Measurements from ENCODE around the gene KLHL22. TPM values are rescaled to one million over a fixed set of nuclear protein-coding genes. Genes with fewer than 3 reads are reported as not detected.

Gene KLHL22
- total RNA-seq, 6 donors from 2014 or later, result 17.5 to 48.2 (median 22.7) TPM

- Histone ChIP-seq H3K4me1 (peaks cover 44 to 56% (median 46%) of the 10 kb centered on the region in 4 donors), H3K27ac (peak overlapping the region; percentile 62 to 82 (median 78)), H3K9me3 (no peaks in the 10 kb centered on the region), H3K36me3 (peaks cover 7 to 32% (median 16%) of the 10 kb centered on the region in 4 donors), H3K4me3 (no peak overlapping the region), H3K27me3 (no peaks in the 10 kb centered on the region)
- 80 to 88% methylated on average over 8 to 11 of the region's 11 CpGs for WGBS, 2 donors
- no peak for TF ChIP-seq POLR2A (IDR thresholded peaks at IDR 0.05)
- TF ChIP-seq CTCF (IDR thresholded peaks at IDR 0.05), result no peak
- TF ChIP-seq POLR2AphosphoS5 (IDR thresholded peaks at IDR 0.05), result no peak
- TF ChIP-seq EP300 (IDR thresholded peaks at IDR 0.05), result no peak
- ATAC-seq (ENCODE audit: low FRiP score in 2 of 2), result no peak
- DNase-seq, result no peak
Measured at GRCh38 chr22:20533095-20533878, 37.7 kb upstream of the KLHL22 start.

GRCh38 chr22:20532256-20532993, 36.8 kb upstream of the KLHL22 start:
- peaks cover 44 to 51% (median 47%) of the 10 kb centered on the region in 4 donors for H3K4me1 ChIP-seq
- peak overlapping the region; percentile 62 to 82 (median 78) for H3K27ac ChIP-seq
- H3K9me3 ChIP-seq, result no peaks in the 10 kb centered on the region
- DNase-seq (no peak), ATAC-seq (ENCODE audit: low FRiP score in 2 of 2) (no peak)
- H3K36me3 ChIP-seq, result peaks cover 3 to 32% (median 15%) of the 10 kb centered on the region in 4 donors
- H3K4me3 ChIP-seq, result no peak overlapping the region
- TF ChIP-seq POLR2AphosphoS5 (IDR thresholded peaks at IDR 0.05) (no peak), CTCF (IDR thresholded peaks at IDR 0.05) (no peak), EP300 (IDR thresholded peaks at IDR 0.05) (no peak), POLR2A (IDR thresholded peaks at IDR 0.05) (no peak)
- WGBS, 2 donors, result 77 to 87% methylated on average over 7 to 10 of the region's 10 CpGs
- H3K27me3 ChIP-seq, result no peaks in the 10 kb centered on the region

- no peaks in the 10 kb centered on the region for H3K9me3 ChIP-seq
- DNase-seq, result peak; percentile 52 to 86
- no peaks in the 10 kb centered on the region for H3K27me3 ChIP-seq
- peak; percentile 85 to 94 for ATAC-seq (ENCODE audit: low FRiP score in 2 of 2)
- H3K27ac ChIP-seq, result peak overlapping the region; percentile 62 to 82 (median 78)
- H3K4me1 ChIP-seq, result peaks cover 47 to 58% (median 55%) of the 10 kb centered on the region in 4 donors
- no peak for TF ChIP-seq CTCF (IDR thresholded peaks at IDR 0.05)
- TF ChIP-seq POLR2AphosphoS5 (IDR thresholded peaks at IDR 0.05), result peak in 1 of 2 donors; percentile 33
- peak in 1 of 4 donors; percentile 6 for TF ChIP-seq POLR2A (IDR thresholded peaks at IDR 0.05)
- no peak for TF ChIP-seq EP300 (IDR thresholded peaks at IDR 0.05)
- no peak overlapping the region for H3K4me3 ChIP-seq
- WGBS, 2 donors, result 24 to 58% methylated on average over 9 to 15 of the region's 15 CpGs
- H3K36me3 ChIP-seq, result peaks cover 0 to 26% (median 10%) of the 10 kb centered on the region in 4 donors
Measured at GRCh38 chr22:20531404-20532201, 36.0 kb upstream of the KLHL22 start.

GRCh38 chr22:20531154-20531403, 35.5 kb upstream of the KLHL22 start:
- Histone ChIP-seq H3K9me3 (no peaks in the 10 kb centered on the region), H3K27me3 (no peaks in the 10 kb centered on the region), H3K4me3 (no peak overlapping the region), H3K36me3 (peaks cover 0 to 28% (median 10%) of the 10 kb centered on the region in 4 donors), H3K4me1 (peaks cover 45 to 62% (median 57%) of the 10 kb centered on the region in 4 donors), H3K27ac (peak overlapping the region; percentile 62 to 82 (median 78))
- ATAC-seq (ENCODE audit: low FRiP score in 2 of 2) (no peak), DNase-seq (no peak)
- TF ChIP-seq POLR2AphosphoS5 (IDR thresholded peaks at IDR 0.05) (no peak), CTCF (IDR thresholded peaks at IDR 0.05) (no peak), EP300 (IDR thresholded peaks at IDR 0.05) (no peak), POLR2A (IDR thresholded peaks at IDR 0.05) (peak in 1 of 4 donors; percentile 55)
- 17 to 27% methylated on average over 1 of the region's 1 CpG for WGBS, 2 donors
